Suppressor macrophage treated with lipopolysaccharide for 1 hour (primary cell): Measurements from ENCODE around the gene WDR3.
"Not testable (repeated sequence)": the region's sequence is repeated elsewhere in the genome, so short reads cannot be mapped to it uniquely, and the experiment has no call there.

ENCODE experiments used
- DNase-seq, 3 donors: peaks; one replicate each; pipeline ENCODE4 v3.0.0-alpha.2; 2020 to 2022

Gene WDR3

GRCh38 chr1:117929343-117930172 lies at the start of gene WDR3, which contains the start of gene GDAP2:
Gene WDR3, plus strand, starts transcription at chr1:117929739. Its CDS starts 3,581 bp downstream, at chr1:117933320.
Gene GDAP2, minus strand, starts transcription at chr1:117929621. Its CDS starts 9,264 bp downstream, at chr1:117920357.
- DNase-seq = peak; percentile 97 to 98 (median 98)

GRCh38 chr1:117883616-117884015 lies 45.9 kb upstream of the WDR3 start:
- DNase-seq = no peak

- no peak for DNase-seq
Observed at GRCh38 chr1:117886101-117886795, 43.3 kb upstream of the WDR3 start.

GRCh38 chr1:117890452-117890851 lies 39.1 kb upstream of the WDR3 start:
- DNase-seq = no peak

- DNase-seq = no peak
Observed at GRCh38 chr1:117892512-117892911, 37.0 kb upstream of the WDR3 start.

GRCh38 chr1:117894078-117894477 lies 35.5 kb upstream of the WDR3 start:
- DNase-seq = no peak

GRCh38 chr1:117895482-117896114 lies 33.9 kb upstream of the WDR3 start:
- peak; percentile 79 to 87 (median 86) for DNase-seq

- no peak for DNase-seq
Observed at GRCh38 chr1:117897551-117897950, 32.0 kb upstream of the WDR3 start.

- no peak for DNase-seq
Observed at GRCh38 chr1:117899801-117900200, 29.7 kb upstream of the WDR3 start.

- no peak for DNase-seq
Observed at GRCh38 chr1:117902944-117903343, 26.6 kb upstream of the WDR3 start.

GRCh38 chr1:117904485-117904884 lies 25.1 kb upstream of the WDR3 start:
- DNase-seq = no peak

- no peak for DNase-seq
Observed at GRCh38 chr1:117905019-117905418, 24.5 kb upstream of the WDR3 start.

GRCh38 chr1:117911051-117911450 lies 18.5 kb upstream of the WDR3 start:
- DNase-seq = no peak

- no peak for DNase-seq
Observed at GRCh38 chr1:117919376-117919775, 10.2 kb upstream of the WDR3 start.

GRCh38 chr1:117921991-117922390 lies 7.5 kb upstream of the WDR3 start:
- DNase-seq = no peak

GRCh38 chr1:117922717-117923116 lies 6.8 kb upstream of the WDR3 start:
- not testable (repeated sequence) for DNase-seq

GRCh38 chr1:117925981-117926380 lies 3.6 kb upstream of the WDR3 start:
- DNase-seq = peak; percentile 32 to 60 (median 57)

- DNase-seq = peak; percentile 79 to 82 (median 79)
Observed at GRCh38 chr1:117928881-117929342, 627 bp upstream of the WDR3 start.

- peak in 2 of 3 donors; percentile 2 to 5 for DNase-seq
Observed at GRCh38 chr1:117930173-117930447, 571 bp downstream of the WDR3 start.

GRCh38 chr1:117930484-117930883 lies 945 bp downstream of the WDR3 start:
- peak; percentile 17 to 40 (median 27) for DNase-seq

GRCh38 chr1:117932576-117932975 lies 3.0 kb downstream of the WDR3 start:
- DNase-seq = no peak

- no peak for DNase-seq
Observed at GRCh38 chr1:117933769-117934168, 4.2 kb downstream of the WDR3 start.

- DNase-seq = no peak
Observed at GRCh38 chr1:117942293-117942692, 12.8 kb downstream of the WDR3 start.

- no peak for DNase-seq
Observed at GRCh38 chr1:117952386-117952785, 22.8 kb downstream of the WDR3 start.
